Activated T-helper 2 cell treated with anti-CD3 and anti-CD28 coated beads, Interferon-gamma antibody, Interleukin-2, Interleukin-4, amounts not matched to agents 10 μg/mL and 5 μg/mL and 100 μg/mL, durations not matched to agents 14 hours and 24 hours and 36 hours (primary cell): Measurements from ENCODE around the gene ZNF474. TPM values are rescaled to one million over a fixed set of nuclear protein-coding genes. Genes with fewer than 3 reads are reported as not detected.

Experiments
- DNase-seq: peaks from one replicate; pipeline ENCODE4 v3.0.0; 2021; ENCODE audit warnings: low spot score
- H3K27ac Mint-ChIP-seq: one replicate; pipeline ENCODE4 v1.8.0; 2021; ENCODE audit warnings: mixed read lengths
- H3K27me3 Mint-ChIP-seq: one replicate; pipeline ENCODE4 v1.8.0; 2021; ENCODE audit warnings: low read depth, mixed read lengths
- H3K36me3 Mint-ChIP-seq: one replicate; pipeline ENCODE4 v1.8.0; 2021; ENCODE audit warnings: low read depth, mixed read lengths
- H3K4me1 Mint-ChIP-seq: one replicate; pipeline ENCODE4 v1.8.0; 2021; ENCODE audit warnings: low read depth, mixed read lengths
- H3K4me3 Mint-ChIP-seq: one replicate; pipeline ENCODE4 v1.8.0; 2021; ENCODE audit warnings: low read depth, mild to moderate bottlenecking, moderate library complexity, mixed read lengths
- H3K9me3 Mint-ChIP-seq: one replicate; pipeline ENCODE4 v1.8.0; 2021; ENCODE audit warnings: mixed read lengths
- intact Hi-C: fragments of 100-400 bp; cut with micrococcal nuclease; formaldehyde crosslinking; loops from one replicate; pipeline ENCODE4 v1.15.1; 2023
- total RNA-seq: library from RNA; stranded (reverse); gene quantifications from 2 replicates; pipeline ENCODE4 v1.2.3, GENCODE V29; 2022

Gene ZNF474
- total RNA-seq, 1 donor from 2014 or later = not detected

DNA sequence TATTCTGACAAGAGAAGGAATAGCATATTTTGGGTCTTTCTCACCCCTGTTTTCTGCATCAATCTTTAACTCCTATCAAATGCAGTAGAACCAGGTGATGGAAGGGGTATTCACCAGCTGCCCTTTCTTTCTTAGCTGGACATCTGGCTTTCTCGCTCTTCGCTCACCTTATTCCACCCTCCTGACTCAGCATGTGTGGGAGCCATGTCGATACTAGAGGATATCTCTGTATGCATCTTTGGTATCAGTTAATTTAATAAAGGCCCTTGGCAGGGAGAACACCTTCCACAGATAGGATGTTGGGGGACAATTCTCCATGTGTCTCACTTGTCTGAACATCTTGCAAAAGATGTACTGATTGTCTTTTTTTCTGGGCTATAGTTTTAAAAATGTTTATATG is 71.5 kb downstream of the ZNF474 start:
- no peaks in the 10 kb centered on the region for H3K9me3 Mint-ChIP-seq
- intact Hi-C loops = no loop called here
- H3K4me3 Mint-ChIP-seq = no peak overlapping the region
- DNase-seq = no peak
- no peaks in the 10 kb centered on the region for H3K36me3 Mint-ChIP-seq
- peaks cover 11% of the 10 kb centered on the region for H3K27me3 Mint-ChIP-seq
- H3K27ac Mint-ChIP-seq = no peak overlapping the region
- H3K4me1 Mint-ChIP-seq = peaks cover 6% of the 10 kb centered on the region

DNA sequence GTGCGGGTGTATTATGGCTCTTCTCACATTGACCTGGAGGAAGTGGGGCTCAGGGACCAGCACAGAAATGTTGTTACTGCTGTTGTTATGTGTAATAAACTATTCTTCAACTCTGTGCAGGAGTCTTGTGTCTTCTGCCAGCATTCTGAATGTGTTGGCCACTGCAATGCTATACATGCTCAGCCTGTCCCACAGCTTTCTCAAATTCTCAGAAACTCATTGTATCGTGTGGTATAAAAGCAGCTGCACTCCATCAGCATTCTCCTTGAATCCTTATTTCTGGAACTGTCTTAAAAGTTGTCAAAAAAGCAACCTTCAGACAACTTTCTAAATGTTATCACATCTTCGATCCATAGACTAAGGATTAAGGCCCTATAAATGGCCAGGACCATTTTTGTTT is 72.0 kb downstream of the ZNF474 start:
- Mint-ChIP-seq H3K27ac (no peak overlapping the region), H3K4me1 (peaks cover 6% of the 10 kb centered on the region), H3K4me3 (no peak overlapping the region), H3K9me3 (no peaks in the 10 kb centered on the region), H3K36me3 (no peaks in the 10 kb centered on the region), H3K27me3 (peaks cover 11% of the 10 kb centered on the region)
- DNase-seq = no peak
- intact Hi-C loops = no loop called here

DNA sequence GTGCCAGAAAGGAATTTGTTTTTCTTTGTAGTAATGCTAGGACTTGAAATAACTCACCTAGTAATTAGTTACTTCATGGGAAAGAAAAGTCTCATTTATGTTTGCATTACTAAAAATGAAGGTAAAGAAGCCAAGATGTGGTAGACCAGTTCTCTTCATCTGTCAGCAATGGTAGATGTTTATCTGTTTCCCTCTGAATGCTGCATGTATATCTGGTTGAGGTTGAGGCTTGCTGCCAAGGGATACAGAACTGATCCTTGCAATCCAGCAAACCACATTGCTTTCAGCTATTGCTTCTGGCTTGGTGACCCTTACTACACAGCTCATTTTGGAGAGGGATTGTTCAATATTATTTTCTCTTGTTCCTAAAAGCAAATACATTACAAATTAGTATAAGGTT is 73.6 kb downstream of the ZNF474 start:
- H3K36me3 Mint-ChIP-seq = no peaks in the 10 kb centered on the region
- intact Hi-C loops = no loop called here
- no peak for DNase-seq
- H3K27me3 Mint-ChIP-seq = peaks cover 8% of the 10 kb centered on the region
- no peak overlapping the region for H3K27ac Mint-ChIP-seq
- no peak overlapping the region for H3K4me3 Mint-ChIP-seq
- no peaks in the 10 kb centered on the region for H3K9me3 Mint-ChIP-seq
- peaks cover 1% of the 10 kb centered on the region for H3K4me1 Mint-ChIP-seq

Other genes starting within 250 kb of the ZNF474 start
- gene SRFBP1, start 167.6 kb upstream of the ZNF474 start, total RNA-seq = 15.6 and 16.4 TPM in 2 replicates
- not detected in 2 replicates for gene LOX, start 51.3 kb upstream of the ZNF474 start, total RNA-seq
- gene SNCAIP, start 182.7 kb downstream of the ZNF474 start, total RNA-seq = not detected in 2 replicates